C4-2B (cell line): ENCODE data around the gene NFE2L1.

Source experiments
- ZFX ChIP-seq: fragments of 450-650 bp; IDR thresholded peaks from 2 replicates; pipeline ENCODE4 v1.6.1; 2017
- TF ChIP-seq, protein P1 (sequence below): fragments of 450-650 bp; conservative IDR thresholded peaks from 2 replicates; pipeline ENCODE4 v1.5.1; 2017; ENCODE audit warnings: mild to moderate bottlenecking

DNA sequence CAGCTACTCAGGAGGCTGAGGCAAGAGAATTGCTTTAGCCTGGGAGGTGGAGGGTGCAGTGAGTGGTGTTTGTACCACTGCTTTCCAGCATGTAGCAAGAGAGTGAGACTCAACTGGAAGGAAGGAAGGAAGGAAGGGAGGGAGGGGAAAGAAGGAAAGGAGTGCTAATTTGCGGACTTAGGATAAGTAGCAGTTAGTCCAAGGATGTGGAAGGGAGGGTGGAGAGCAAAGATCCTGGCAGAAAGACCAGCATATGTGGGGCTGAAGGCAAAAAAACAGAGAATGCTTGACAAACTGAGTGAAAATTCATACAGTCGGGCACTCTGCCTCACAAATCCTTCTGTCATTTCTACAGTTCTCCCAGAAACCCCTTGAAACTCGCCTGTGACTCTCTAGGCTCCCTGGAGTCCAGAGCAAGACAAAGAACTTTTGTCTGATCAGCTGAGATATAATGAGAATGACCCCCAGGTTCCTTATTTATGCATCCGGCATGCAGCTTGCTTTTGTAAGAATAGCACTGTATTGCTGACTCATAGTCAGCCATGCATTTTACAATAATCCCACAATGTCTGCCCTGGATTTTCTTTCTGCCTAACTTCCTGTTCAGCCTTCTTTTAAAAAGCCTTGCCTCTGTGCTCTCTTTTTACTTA, 45.8 kb upstream of the NFE2L1 start:
- TF ChIP-seq, protein P1, sequence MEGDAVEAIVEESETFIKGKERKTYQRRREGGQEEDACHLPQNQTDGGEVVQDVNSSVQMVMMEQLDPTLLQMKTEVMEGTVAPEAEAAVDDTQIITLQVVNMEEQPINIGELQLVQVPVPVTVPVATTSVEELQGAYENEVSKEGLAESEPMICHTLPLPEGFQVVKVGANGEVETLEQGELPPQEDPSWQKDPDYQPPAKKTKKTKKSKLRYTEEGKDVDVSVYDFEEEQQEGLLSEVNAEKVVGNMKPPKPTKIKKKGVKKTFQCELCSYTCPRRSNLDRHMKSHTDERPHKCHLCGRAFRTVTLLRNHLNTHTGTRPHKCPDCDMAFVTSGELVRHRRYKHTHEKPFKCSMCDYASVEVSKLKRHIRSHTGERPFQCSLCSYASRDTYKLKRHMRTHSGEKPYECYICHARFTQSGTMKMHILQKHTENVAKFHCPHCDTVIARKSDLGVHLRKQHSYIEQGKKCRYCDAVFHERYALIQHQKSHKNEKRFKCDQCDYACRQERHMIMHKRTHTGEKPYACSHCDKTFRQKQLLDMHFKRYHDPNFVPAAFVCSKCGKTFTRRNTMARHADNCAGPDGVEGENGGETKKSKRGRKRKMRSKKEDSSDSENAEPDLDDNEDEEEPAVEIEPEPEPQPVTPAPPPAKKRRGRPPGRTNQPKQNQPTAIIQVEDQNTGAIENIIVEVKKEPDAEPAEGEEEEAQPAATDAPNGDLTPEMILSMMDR: no peak
- no peak for TF ChIP-seq ZFX
